HG02610 (cell line): ENCODE measurements around the gene IGF1R.
"Not testable (repeated sequence)": the region's sequence is repeated elsewhere in the genome, so short reads cannot be mapped to it uniquely, and the experiment has no call there.

ENCODE experiments used
- ATAC-seq: cut with Tn5 transposase; IDR thresholded peaks from one replicate; pipeline ENCODE4 v1.9.1; 2021; ENCODE audit warnings: mild to moderate bottlenecking, moderate library complexity; ENCODE audit not compliant: unreplicated experiment

Gene IGF1R

GRCh38 chr15:98954411-98954810 lies 306.1 kb downstream of the IGF1R start:
- ATAC-seq: no peak

DNA sequence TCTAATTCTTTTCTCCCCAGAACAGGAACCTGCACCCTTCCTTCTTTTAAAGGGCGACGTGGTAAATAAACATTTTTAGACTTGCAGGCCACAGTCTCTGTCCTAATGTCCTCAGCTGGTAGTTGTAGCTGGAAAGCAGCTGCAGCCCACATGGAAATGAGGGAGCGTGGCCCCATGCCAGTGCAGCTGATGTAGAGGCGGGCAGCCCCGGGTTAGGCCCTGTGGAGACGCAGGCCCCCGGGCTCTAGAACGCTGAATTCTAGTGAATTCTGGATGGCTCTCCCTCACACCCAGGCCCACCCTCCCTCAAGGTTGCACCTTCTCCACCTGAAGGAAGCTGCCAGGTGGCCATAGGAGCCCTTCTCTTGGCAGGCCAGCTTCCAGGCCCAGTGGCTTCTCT lies 307.0 kb downstream of the IGF1R start:
- ATAC-seq: no peak

DNA sequence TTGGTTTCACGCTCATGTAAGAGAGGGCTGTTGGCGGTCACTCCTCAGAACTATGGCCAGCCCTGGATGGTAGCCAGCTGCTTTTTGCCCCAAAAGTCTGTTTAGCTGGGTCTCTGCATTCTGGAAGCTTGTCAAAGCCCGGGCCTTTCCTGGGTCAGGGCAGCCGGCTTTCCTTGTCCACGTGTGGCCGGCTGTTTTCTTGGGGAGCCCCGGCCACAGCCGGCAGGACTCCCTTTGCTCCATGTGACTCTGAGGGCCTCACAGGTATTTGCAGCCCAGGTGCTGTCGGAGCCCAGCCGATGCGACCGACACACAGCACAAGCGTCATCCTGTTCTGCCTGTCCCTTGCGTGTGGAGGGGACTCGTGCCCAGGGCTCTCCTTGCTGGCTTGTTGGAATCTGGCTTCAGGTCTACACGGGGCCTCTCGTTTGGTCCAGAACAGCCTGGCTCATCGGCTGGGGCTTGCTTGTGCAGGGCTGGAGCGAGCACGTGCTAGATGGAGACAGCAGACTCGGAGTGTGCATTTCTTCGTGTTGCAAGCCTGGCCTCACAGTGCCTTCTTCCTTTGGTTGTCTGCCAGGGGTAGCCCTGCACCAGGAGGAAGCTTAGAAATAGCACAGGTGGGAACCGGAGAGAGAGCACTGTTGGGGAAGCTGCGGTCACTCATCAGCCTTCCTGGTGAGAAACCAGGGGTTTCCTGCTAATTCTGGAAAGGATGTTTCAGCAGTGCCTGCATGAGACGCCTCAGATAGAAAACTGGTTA lies 307.8 kb downstream of the IGF1R start:
- no peak for ATAC-seq

DNA sequence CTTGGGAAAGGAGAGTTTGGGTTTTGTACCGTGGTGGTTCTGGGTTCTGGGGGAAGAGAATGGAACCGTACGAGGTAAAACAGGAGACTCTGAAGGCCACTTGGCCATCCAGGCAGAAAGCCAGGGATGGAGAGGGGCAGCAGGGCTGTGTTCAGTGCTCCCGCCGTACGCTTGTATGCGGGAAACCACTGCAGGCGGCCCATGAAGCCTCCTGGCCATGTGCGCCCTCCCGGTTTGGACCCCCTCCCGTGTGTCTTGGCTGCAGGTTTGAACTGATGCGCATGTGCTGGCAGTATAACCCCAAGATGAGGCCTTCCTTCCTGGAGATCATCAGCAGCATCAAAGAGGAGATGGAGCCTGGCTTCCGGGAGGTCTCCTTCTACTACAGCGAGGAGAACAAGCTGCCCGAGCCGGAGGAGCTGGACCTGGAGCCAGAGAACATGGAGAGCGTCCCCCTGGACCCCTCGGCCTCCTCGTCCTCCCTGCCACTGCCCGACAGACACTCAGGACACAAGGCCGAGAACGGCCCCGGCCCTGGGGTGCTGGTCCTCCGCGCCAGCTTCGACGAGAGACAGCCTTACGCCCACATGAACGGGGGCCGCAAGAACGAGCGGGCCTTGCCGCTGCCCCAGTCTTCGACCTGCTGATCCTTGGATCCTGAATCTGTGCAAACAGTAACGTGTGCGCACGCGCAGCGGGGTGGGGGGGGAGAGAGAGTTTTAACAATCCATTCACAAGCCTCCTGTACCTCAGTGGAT lies 308.6 kb downstream of the IGF1R start:
- no peak for ATAC-seq

GRCh38 chr15:98957655-98958054 lies 309.3 kb downstream of the IGF1R start:
- ATAC-seq: no peak

DNA sequence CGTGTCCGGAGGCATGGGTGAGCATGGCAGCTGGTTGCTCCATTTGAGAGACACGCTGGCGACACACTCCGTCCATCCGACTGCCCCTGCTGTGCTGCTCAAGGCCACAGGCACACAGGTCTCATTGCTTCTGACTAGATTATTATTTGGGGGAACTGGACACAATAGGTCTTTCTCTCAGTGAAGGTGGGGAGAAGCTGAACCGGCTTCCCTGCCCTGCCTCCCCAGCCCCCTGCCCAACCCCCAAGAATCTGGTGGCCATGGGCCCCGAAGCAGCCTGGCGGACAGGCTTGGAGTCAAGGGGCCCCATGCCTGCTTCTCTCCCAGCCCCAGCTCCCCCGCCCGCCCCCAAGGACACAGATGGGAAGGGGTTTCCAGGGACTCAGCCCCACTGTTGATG lies 309.7 kb downstream of the IGF1R start:
- ATAC-seq: no peak

GRCh38 chr15:98958918-98959639 lies 310.7 kb downstream of the IGF1R start:
- ATAC-seq: no peak

GRCh38 chr15:98959640-98960007 lies 311.3 kb downstream of the IGF1R start:
- ATAC-seq: no peak

GRCh38 chr15:98960555-98961050 lies 312.3 kb downstream of the IGF1R start:
- ATAC-seq: no peak

GRCh38 chr15:98963444-98963843 lies 315.1 kb downstream of the IGF1R start:
- no peak for ATAC-seq

- ATAC-seq: no peak
These were observed 316.3 kb downstream of the IGF1R start for GRCh38 chr15:98964466-98965133.

GRCh38 chr15:98965134-98965491 lies 316.8 kb downstream of the IGF1R start:
- ATAC-seq: not testable (repeated sequence)

DNA sequence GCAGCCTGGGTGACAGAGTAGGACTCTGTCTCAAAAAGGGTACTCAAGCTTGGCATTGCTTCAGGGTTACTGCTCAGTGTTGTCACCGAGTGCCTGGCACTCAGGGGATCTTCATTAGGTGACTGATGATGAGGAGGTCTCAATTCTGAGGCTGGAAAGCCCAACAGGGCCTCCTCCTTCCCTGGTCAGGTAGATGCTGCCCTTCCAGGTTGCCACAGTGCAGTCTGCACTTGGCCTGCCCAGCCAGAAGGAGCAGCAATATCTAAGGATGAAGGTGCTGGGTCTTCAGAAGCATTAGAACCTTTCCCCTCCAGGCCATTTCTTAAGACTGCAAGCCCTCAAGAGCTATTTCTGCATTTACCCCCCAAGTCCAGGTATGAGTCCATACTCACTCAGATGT lies 317.3 kb downstream of the IGF1R start:
- no peak for ATAC-seq

DNA sequence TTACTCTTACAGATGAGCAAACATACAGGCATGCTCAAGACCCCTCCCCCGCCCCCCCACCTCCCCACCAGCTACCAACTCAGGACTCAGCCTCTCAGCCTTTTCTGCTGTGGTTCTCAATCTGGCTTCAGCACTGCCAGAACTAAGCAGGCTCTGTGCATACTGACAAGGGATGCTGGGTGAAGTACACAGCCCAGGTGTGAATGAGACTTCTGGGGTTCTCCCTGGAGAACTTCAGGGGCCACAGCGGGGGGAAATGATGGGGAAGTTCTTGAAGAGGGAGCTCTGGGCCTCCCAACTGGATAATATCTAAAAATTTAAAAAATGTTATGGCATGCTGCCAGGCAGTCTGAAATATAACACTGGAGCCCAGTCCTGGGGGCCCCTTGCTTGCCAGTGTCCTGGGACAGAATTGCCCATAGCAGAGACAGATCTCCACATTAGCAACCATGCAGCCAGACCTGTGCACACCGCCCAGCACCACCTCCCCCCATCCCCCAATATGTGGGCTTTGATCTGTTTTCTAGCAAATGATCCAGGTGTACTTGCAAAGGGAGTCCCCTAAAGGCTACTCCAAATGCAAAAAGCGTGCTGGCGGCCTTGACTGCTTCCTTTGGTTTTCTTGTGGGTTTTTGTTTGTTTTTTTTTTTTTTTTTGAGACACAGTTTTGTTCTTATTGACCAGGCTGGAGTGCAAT lies 317.9 kb downstream of the IGF1R start:
- ATAC-seq: no peak

- no peak for ATAC-seq
These were observed 318.8 kb downstream of the IGF1R start for GRCh38 chr15:98967096-98967495.

GRCh38 chr15:98967916-98968315 lies 319.6 kb downstream of the IGF1R start:
- no peak for ATAC-seq

DNA sequence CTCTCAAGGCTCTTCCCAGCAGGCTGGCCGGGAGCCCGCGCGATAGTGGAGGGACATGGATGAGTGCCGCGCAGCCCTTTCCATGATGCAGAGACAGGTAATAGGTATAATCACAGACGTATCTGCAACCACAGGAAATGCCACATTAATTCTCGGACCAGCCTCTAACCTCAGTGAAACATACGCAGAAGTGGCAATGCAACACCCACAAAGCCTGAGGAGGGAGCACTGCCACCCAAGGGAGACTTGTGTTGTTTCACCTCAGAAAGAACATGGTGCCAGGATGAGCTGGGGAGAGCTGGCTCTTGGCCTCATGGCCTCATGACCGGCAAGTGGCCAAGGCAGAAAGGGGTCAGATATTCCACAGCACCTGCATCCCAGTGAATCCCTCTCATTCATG lies 320.2 kb downstream of the IGF1R start:
- no peak for ATAC-seq

DNA sequence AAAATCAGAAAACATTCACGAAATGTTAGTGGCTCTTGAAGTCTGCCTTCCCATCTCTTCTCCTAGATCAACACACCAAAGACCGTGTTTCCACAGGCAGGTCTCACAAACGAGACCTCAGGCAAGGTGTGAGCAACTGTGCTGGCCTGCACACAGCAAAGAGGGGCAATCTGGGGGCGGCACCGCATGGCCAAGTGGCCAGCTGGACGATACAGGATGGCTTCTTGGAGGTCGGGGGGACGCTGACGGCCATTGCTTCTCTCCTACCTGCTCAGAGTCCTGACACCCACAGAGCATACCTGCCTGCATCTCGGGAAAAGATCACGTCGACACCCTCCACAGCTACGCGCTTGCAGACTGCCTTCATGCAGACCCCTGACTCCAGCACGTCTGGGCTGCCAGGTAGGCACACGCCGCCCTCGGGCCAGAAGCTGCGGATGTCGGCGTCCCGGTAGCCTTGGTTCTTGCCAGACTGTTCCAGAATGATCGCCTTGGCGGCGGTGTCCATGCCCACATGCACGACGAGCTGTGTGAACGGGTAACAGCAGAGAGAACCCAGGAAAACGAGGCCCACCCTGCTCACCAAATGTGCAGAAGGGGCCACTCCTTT lies 320.9 kb downstream of the IGF1R start:
- ATAC-seq: no peak

DNA sequence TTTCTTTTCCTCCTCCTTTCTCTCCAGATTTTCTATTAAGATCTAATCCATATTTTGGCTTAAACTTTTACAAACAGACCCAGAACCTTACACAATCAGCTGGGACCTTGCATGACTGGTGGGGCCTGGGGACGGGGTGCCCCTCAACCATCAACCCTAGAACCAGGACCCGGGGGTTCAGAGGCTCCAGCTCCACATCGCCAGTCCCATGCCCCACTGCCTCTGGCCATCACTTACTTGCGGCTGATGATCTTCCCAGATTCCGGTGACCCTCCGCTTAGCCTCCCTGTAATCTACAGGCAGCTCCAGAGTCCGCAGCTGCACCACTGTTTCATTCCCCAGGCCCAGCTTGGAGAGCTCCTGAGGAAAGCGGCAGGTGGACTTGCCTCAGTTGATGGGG lies 322.5 kb downstream of the IGF1R start:
- no peak for ATAC-seq

DNA sequence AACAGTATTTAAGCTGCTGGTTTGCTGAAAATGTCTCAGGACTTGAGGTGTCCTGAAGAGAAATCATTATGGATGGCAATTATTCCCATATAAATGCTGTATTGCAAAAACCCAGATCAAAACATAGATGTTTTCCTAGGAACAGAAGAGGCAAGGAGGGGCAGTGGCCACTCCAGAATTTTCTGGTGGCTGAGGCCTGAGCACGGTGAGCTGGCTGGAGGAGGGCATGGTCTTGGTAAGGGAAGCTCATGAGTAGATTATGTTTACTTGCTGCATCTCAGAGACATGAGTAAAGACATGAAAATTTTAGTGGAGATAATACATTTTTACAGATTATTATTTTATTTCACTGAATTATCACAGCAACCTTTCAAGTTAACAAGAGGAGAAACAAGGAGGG lies 328.2 kb downstream of the IGF1R start:
- ATAC-seq: no peak
